ENCODE results near the gene DHRSX. TPM values are rescaled to one million over a fixed set of nuclear protein-coding genes. Genes with fewer than 3 reads are reported as not detected.

The DHRSX gene
- total and polyA plus RNA-seq, 2 of the 8 experiments (the other 6 are each of a cell fraction or from before 2014, with no cell fraction given), result 35.1 to 43.4 TPM

GRCh38 chrX:2176274-2176673 is 324.5 kb downstream of the DHRSX start (continued):
- TF ChIP-seq HDAC2 (IDR thresholded peaks at IDR 0.05; ENCODE audit: borderline replicate concordance in 1 of 2, low read depth in 2 of 2, low read length in 2 of 2) (no peak), CTCF (IDR thresholded peaks at IDR 0.05; ENCODE audit: control extremely low read depth in 1 of 3, insufficient read depth in 1 of 3, low read depth in 1 of 3, low read length in 3 of 3) (no peak), RFX5 (IDR thresholded peaks at IDR 0.05; ENCODE audit: borderline replicate concordance, low read depth, low read length) (no peak), EP300 (IDR thresholded peaks at IDR 0.05; ENCODE audit: borderline replicate concordance in 1 of 2, low read depth in 2 of 2, low read length in 2 of 2) (no peak)
